ENCODE results near the gene PITRM1. TPM values are rescaled to one million over a fixed set of nuclear protein-coding genes. Genes with fewer than 3 reads are reported as not detected.
A peak's percentile ranks its signal among the peaks of the same experiment; 100 is the strongest.

Gene PITRM1
- total and polyA plus RNA-seq, 7 experiments from 2014 or later: 35.1 to 90.8 (median 71.8) TPM

DNA sequence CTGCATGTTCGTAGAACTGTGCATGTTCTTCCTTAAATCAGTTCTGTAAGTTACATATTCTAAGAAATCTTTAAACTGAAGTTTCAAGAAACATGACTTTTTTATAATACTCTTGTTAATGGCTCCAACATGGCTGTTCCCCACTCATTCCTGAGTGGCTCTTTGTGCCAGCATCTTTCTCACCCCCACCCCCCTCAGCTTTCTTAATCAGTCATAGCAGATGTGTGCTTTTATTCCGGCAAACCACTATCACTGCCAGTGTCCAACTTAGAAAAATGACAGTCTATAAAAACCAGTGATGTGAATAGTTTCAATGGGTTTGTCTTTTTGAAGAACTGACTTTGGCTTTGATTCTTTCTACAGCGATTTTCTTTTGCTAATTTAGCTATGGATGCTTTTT lies 37.6 kb downstream of the PITRM1 start:
- peak overlapping the region in 3 of 9 donors; percentile 12 to 49 (median 38) for H3K27ac Mint-ChIP-seq
- POLR2A ChIA-PET: no interaction called here
- Histone ChIP-seq H3K27me3 (ENCODE audit: control insufficient read depth in 2 of 2, insufficient read depth in 2 of 2, low read length in 2 of 2) (no peaks in the 10 kb centered on the region), H3K9me3 (ENCODE audit: control insufficient read depth in 2 of 3, low read length in 3 of 3) (no peaks in the 10 kb centered on the region), H3K4me3 (ENCODE audit: low read length) (no peak overlapping the region), H3K4me1 (ENCODE audit: control insufficient read depth in 2 of 2, insufficient read depth in 2 of 2, low read length in 2 of 2) (no peaks in the 10 kb centered on the region), H3K36me3 (ENCODE audit: control insufficient read depth in 2 of 3, insufficient read depth in 3 of 3, low read length in 3 of 3) (peaks cover 10 to 89% (median 13%) of the 10 kb centered on the region in 3 experiments), H3K27ac (ENCODE audit: low read depth, low read length) (no peak overlapping the region)
- H3K9me3 Mint-ChIP-seq: no peaks in the 10 kb centered on the region
- intact Hi-C loops (cut with micrococcal nuclease): no loop called here
- CTCF ChIA-PET: no interaction called here
- no peaks in the 10 kb centered on the region for H3K4me1 Mint-ChIP-seq
- DNase-seq (no peak), ATAC-seq (no peak)
- peaks cover 11 to 70% (median 31%) of the 10 kb centered on the region in 5 donors for H3K36me3 Mint-ChIP-seq
- H3K4me3 Mint-ChIP-seq: no peak overlapping the region
- H3K27me3 Mint-ChIP-seq: no peaks in the 10 kb centered on the region

DNA sequence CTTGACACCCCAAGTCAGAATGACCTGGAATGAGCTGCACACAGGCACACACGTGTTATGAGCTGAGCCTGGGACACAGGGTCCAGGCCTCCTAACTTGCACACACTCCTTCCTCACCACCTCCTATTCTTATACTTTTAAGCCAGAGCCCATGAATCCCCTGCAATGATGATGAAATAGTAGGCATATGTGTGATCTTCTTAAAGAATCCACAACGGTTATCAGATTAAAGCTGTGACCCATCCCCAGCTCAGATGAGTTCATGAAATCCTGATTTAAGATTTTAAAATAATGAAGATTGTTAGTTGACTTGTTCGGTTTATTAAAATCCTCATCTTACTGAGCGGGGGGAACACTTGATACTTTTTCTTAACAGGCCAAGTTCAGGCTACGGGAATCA lies 38.6 kb downstream of the PITRM1 start:
- no peak for ATAC-seq

GRCh38 chr10:3132036-3133025 lies 40.3 kb downstream of the PITRM1 start:
- no peak for ATAC-seq
- Mint-ChIP-seq H3K27me3 (no peaks in the 10 kb centered on the region), H3K4me1 (no peaks in the 10 kb centered on the region), H3K4me3 (no peak overlapping the region), H3K36me3 (peaks cover 8 to 69% (median 24%) of the 10 kb centered on the region in 5 donors), H3K27ac (peak overlapping the region in 3 of 9 donors; percentile 28 to 56 (median 38)), H3K9me3 (peaks cover 0 to 9% (median 0%) of the 10 kb centered on the region in 11 donors)
- Histone ChIP-seq H3K27ac (ENCODE audit: low read depth, low read length) (no peak overlapping the region), H3K4me3 (ENCODE audit: low read length) (no peak overlapping the region), H3K4me1 (ENCODE audit: control insufficient read depth in 2 of 2, insufficient read depth in 2 of 2, low read length in 2 of 2) (no peaks in the 10 kb centered on the region), H3K9me3 (ENCODE audit: control insufficient read depth in 2 of 3, low read length in 3 of 3) (no peaks in the 10 kb centered on the region), H3K27me3 (ENCODE audit: control insufficient read depth in 2 of 2, insufficient read depth in 2 of 2, low read length in 2 of 2) (no peaks in the 10 kb centered on the region), H3K36me3 (ENCODE audit: control insufficient read depth in 2 of 3, insufficient read depth in 3 of 3, low read length in 3 of 3) (peaks cover 6 to 83% (median 9%) of the 10 kb centered on the region in 3 experiments)
- intact Hi-C loops (cut with micrococcal nuclease): no loop called here
- ChIA-PET CTCF (no interaction called here), POLR2A (no interaction called here)
- DNase-seq: no peak

More for the DNA sequence above, 38.6 kb downstream of the PITRM1 start:
- Histone ChIP-seq H3K36me3 (ENCODE audit: control insufficient read depth in 2 of 3, insufficient read depth in 3 of 3, low read length in 3 of 3) (peaks cover 9 to 88% (median 10%) of the 10 kb centered on the region in 3 experiments), H3K27ac (ENCODE audit: low read depth, low read length) (no peak overlapping the region), H3K4me1 (ENCODE audit: control insufficient read depth in 2 of 2, insufficient read depth in 2 of 2, low read length in 2 of 2) (no peaks in the 10 kb centered on the region), H3K4me3 (ENCODE audit: low read length) (no peak overlapping the region), H3K9me3 (ENCODE audit: control insufficient read depth in 2 of 3, low read length in 3 of 3) (no peaks in the 10 kb centered on the region), H3K27me3 (ENCODE audit: control insufficient read depth in 2 of 2, insufficient read depth in 2 of 2, low read length in 2 of 2) (no peaks in the 10 kb centered on the region)
- intact Hi-C loops (cut with micrococcal nuclease): no loop called here
- Mint-ChIP-seq H3K9me3 (no peaks in the 10 kb centered on the region), H3K27me3 (no peaks in the 10 kb centered on the region), H3K36me3 (peaks cover 8 to 69% (median 28%) of the 10 kb centered on the region in 5 donors), H3K4me3 (no peak overlapping the region), H3K4me1 (no peaks in the 10 kb centered on the region), H3K27ac (peak overlapping the region in 5 of 9 donors; percentile 12 to 60 (median 36))
- ChIA-PET POLR2A (no interaction called here), CTCF (interaction anchor here (0.6 kb wide), 1 partner anchor 1723 kb away, joined by 3 read pairs; no protein-coding TSS in a partner anchor)
- no peak for DNase-seq

DNA sequence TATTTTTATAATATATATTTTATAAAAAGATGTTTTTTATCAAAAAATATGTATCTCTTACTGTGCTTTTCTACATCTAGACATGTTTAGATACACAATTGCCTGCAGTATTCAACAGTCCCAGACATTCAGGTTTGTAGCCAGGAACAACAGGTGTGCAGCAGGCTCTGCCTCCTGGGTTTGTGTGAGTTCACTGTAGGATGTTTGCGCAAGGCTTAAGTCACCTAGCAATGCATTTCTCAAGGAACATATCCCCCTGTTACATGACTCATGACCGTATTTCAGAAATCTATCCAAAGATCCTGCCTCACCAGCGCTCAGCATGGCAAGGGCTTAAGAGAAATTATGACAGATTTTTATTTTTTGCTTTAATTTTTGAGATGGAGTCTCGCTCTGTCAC lies 41.5 kb downstream of the PITRM1 start:
- no peaks in the 10 kb centered on the region for H3K9me3 ChIP-seq (ENCODE audit: control insufficient read depth in 2 of 3, low read length in 3 of 3)
- H3K27me3 ChIP-seq (ENCODE audit: control insufficient read depth in 2 of 2, insufficient read depth in 2 of 2, low read length in 2 of 2): no peaks in the 10 kb centered on the region
- no peaks in the 10 kb centered on the region for H3K27me3 Mint-ChIP-seq
- peaks cover 8 to 64% (median 24%) of the 10 kb centered on the region in 5 donors for H3K36me3 Mint-ChIP-seq
- ChIA-PET CTCF (no interaction called here), POLR2A (no interaction called here)
- H3K9me3 Mint-ChIP-seq: peaks cover 0 to 9% (median 0%) of the 10 kb centered on the region in 11 donors
- ATAC-seq: no peak
- H3K4me3 Mint-ChIP-seq: no peak overlapping the region
- DNase-seq: no peak
- no peaks in the 10 kb centered on the region for H3K4me1 ChIP-seq (ENCODE audit: control insufficient read depth in 2 of 2, insufficient read depth in 2 of 2, low read length in 2 of 2)
- H3K36me3 ChIP-seq (ENCODE audit: control insufficient read depth in 2 of 3, insufficient read depth in 3 of 3, low read length in 3 of 3): peaks cover 0 to 80% (median under 1%) of the 10 kb centered on the region in 3 experiments
- H3K27ac Mint-ChIP-seq: no peak overlapping the region
- no peak overlapping the region for H3K4me3 ChIP-seq (ENCODE audit: low read length)
- no peak overlapping the region for H3K27ac ChIP-seq (ENCODE audit: low read depth, low read length)
- intact Hi-C loops (cut with micrococcal nuclease): no loop called here
- no peaks in the 10 kb centered on the region for H3K4me1 Mint-ChIP-seq

DNA sequence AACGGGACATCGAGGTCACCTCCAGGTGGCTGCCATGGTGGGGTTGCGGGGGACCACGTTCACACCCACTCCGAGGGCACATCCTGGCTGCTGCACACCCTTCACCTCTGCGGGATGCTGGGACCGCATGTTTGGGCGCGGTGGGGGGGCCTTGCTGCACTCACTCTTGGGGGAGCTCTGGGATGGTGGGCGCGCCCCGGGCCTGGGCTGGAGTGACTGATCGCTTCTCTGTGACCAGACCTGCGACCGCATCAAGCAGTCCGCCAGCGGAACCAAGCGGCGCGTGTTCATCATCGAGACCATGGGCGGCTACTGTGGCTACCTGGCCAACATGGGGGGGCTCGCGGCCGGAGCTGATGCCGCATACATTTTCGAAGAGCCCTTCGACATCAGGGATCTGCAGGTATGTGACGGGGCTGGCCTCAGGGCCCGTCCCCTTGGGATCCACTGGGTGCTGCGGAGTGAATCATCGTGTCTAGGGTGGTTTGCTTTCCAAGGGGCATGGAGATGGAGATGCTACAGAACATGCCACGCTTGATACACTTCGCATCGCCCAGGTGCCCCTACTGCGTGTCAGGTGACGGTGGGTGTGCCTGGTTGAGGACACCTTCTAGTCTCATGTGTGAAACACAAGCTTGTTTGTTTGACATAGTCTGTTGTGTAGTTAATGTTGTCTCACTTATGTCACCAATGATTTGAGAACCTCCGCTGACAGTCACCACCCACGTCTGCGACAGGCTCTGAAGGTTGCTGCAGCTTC lies 42.8 kb downstream of the PITRM1 start:
- Mint-ChIP-seq H3K27me3 (no peaks in the 10 kb centered on the region), H3K4me1 (no peaks in the 10 kb centered on the region), H3K27ac (peak overlapping the region in 1 of 9 donors; percentile 28), H3K4me3 (peak overlapping the region in 1 of 10 donors; percentile 16), H3K36me3 (peaks cover 8 to 66% (median 27%) of the 10 kb centered on the region in 5 donors), H3K9me3 (peaks cover 0 to 9% (median 0%) of the 10 kb centered on the region in 11 donors)
- intact Hi-C loops (cut with micrococcal nuclease): no loop called here
- no peaks in the 10 kb centered on the region for H3K9me3 ChIP-seq (ENCODE audit: control insufficient read depth in 2 of 3, low read length in 3 of 3)
- H3K36me3 ChIP-seq (ENCODE audit: control insufficient read depth in 2 of 3, insufficient read depth in 3 of 3, low read length in 3 of 3): peaks cover 0 to 80% (median 0%) of the 10 kb centered on the region in 3 experiments
- H3K4me3 ChIP-seq (ENCODE audit: low read length): no peak overlapping the region
- no peak overlapping the region for H3K27ac ChIP-seq (ENCODE audit: low read depth, low read length)
- no peaks in the 10 kb centered on the region for H3K27me3 ChIP-seq (ENCODE audit: control insufficient read depth in 2 of 2, insufficient read depth in 2 of 2, low read length in 2 of 2)
- no peaks in the 10 kb centered on the region for H3K4me1 ChIP-seq (ENCODE audit: control insufficient read depth in 2 of 2, insufficient read depth in 2 of 2, low read length in 2 of 2)
- no peak for DNase-seq
- CTCF ChIA-PET: no interaction called here
- POLR2A ChIA-PET: no interaction called here
- no peak for ATAC-seq

GRCh38 chr10:3128379-3129130 lies 44.0 kb downstream of the PITRM1 start:
- peaks cover 0 to 78% (median 0%) of the 10 kb centered on the region in 3 experiments for H3K36me3 ChIP-seq (ENCODE audit: control insufficient read depth in 2 of 3, insufficient read depth in 3 of 3, low read length in 3 of 3)
- H3K27me3 Mint-ChIP-seq: no peaks in the 10 kb centered on the region
- H3K4me3 ChIP-seq (ENCODE audit: low read length): no peak overlapping the region
- ATAC-seq (no peak), DNase-seq (no peak)
- ChIA-PET CTCF (no interaction called here), POLR2A (no interaction called here)
- H3K27ac Mint-ChIP-seq: no peak overlapping the region
- H3K9me3 Mint-ChIP-seq: peaks cover 0 to 9% (median 0%) of the 10 kb centered on the region in 11 donors
- no peaks in the 10 kb centered on the region for H3K4me1 ChIP-seq (ENCODE audit: control insufficient read depth in 2 of 2, insufficient read depth in 2 of 2, low read length in 2 of 2)
- H3K4me3 Mint-ChIP-seq: no peak overlapping the region
- H3K27me3 ChIP-seq (ENCODE audit: control insufficient read depth in 2 of 2, insufficient read depth in 2 of 2, low read length in 2 of 2): no peaks in the 10 kb centered on the region
- no peak overlapping the region for H3K27ac ChIP-seq (ENCODE audit: low read depth, low read length)
- no peaks in the 10 kb centered on the region for H3K4me1 Mint-ChIP-seq
- intact Hi-C loops (cut with micrococcal nuclease): no loop called here
- H3K36me3 Mint-ChIP-seq: peaks cover 8 to 57% (median 18%) of the 10 kb centered on the region in 5 donors
- no peaks in the 10 kb centered on the region for H3K9me3 ChIP-seq (ENCODE audit: control insufficient read depth in 2 of 3, low read length in 3 of 3)
